Measurements from ENCODE around the gene TMEM273.

TMEM273 gene

GRCh38 chr10:49169776-49170175, 18.4 kb downstream of the TMEM273 start:
- ChIA-PET POLR2A (no interaction called here), CTCF (interaction anchor here (7.0 kb wide), 1 partner anchor 8 kb away, joined by 48 read pairs; no protein-coding TSS in a partner anchor)
- TF ChIP-seq CTCF (IDR thresholded peaks at IDR 0.05; ENCODE audit: insufficient read depth, low read length, missing control alignments), result no peak
- DNase-seq (ENCODE audit: low read depth, low spot score), result no peak
- H3K4me3 ChIP-seq (ENCODE audit: low read depth, low read length), result no peak overlapping the region

- ChIA-PET CTCF (interaction anchor here (7.0 kb wide), 1 partner anchor 7 kb away, joined by 48 read pairs; no protein-coding TSS in a partner anchor), POLR2A (no interaction called here)
- peak; percentile 33 for DNase-seq (ENCODE audit: low read depth, low spot score)
- H3K4me3 ChIP-seq (ENCODE audit: low read depth, low read length), result no peak overlapping the region
- no peak for TF ChIP-seq CTCF (IDR thresholded peaks at IDR 0.05; ENCODE audit: insufficient read depth, low read length, missing control alignments)
Measured at GRCh38 chr10:49168831-49169500, 19.2 kb downstream of the TMEM273 start.

- POLR2A ChIA-PET, result no interaction called here
- TF ChIP-seq CTCF (IDR thresholded peaks at IDR 0.05; ENCODE audit: insufficient read depth, low read length, missing control alignments), result no peak
- CTCF ChIA-PET, result interaction anchor here (1.0 kb wide), 1 partner anchor 13 kb away, joined by 5 read pairs; no protein-coding TSS in a partner anchor
- DNase-seq (ENCODE audit: low read depth, low spot score), result no peak
- H3K4me3 ChIP-seq (ENCODE audit: low read depth, low read length), result no peak overlapping the region
Measured at GRCh38 chr10:49168171-49168540, 20.0 kb downstream of the TMEM273 start.

- ChIA-PET CTCF (interaction anchor here (1.0 kb wide), 1 partner anchor 12 kb away, joined by 5 read pairs; no protein-coding TSS in a partner anchor), POLR2A (no interaction called here)
- TF ChIP-seq CTCF (IDR thresholded peaks at IDR 0.05; ENCODE audit: insufficient read depth, low read length, missing control alignments), result no peak
- H3K4me3 ChIP-seq (ENCODE audit: low read depth, low read length), result no peak overlapping the region
- DNase-seq (ENCODE audit: low read depth, low spot score), result no peak
Measured at GRCh38 chr10:49167425-49168170, 20.6 kb downstream of the TMEM273 start.

- TF ChIP-seq CTCF (IDR thresholded peaks at IDR 0.05; ENCODE audit: insufficient read depth, low read length, missing control alignments), result no peak
- H3K4me3 ChIP-seq (ENCODE audit: low read depth, low read length), result no peak overlapping the region
- DNase-seq (ENCODE audit: low read depth, low spot score), result no peak
- POLR2A ChIA-PET, result no interaction called here
- CTCF ChIA-PET, result no interaction called here
Measured at GRCh38 chr10:49166484-49167400, 21.4 kb downstream of the TMEM273 start.
